Left lung (tissue), 10 donors: Measurements from ENCODE around the gene MSMO1. TPM values are rescaled to one million over a fixed set of nuclear protein-coding genes. Genes with fewer than 3 reads are reported as not detected.
A peak's percentile ranks its signal among the peaks of the same experiment; 100 is the strongest.

ENCODE experiments used
- ATAC-seq: fragments of 200-7000 bp; cut with Tn5 transposase; one replicate; pipeline ENCODE4 v1.9.1; 2020; ENCODE audit warnings: moderate library complexity
- DNase-seq, 4 donors: peaks; one replicate each; pipeline ENCODE4 v3.0.0-alpha.2; 2013 to 2020
- H3K27ac ChIP-seq, 2 donors: fragments of 200-600 bp; sonication (generic) in 1 of 2; one replicate each; pipeline versions ENCODE4 v1.5.0 to v1.8.0; 2020 to 2021
- H3K27me3 ChIP-seq, 2 donors: fragments of 200-600 bp; sonication (generic) in 1 of 2; one replicate each; pipeline versions ENCODE4 v1.5.0 to v1.8.0; 2020 to 2021
- H3K36me3 ChIP-seq, 2 donors: fragments of 200-600 bp; sonication (generic) in 1 of 2; one replicate each; pipeline versions ENCODE4 v1.5.0 to v1.8.0; 2020 to 2021
- H3K4me1 ChIP-seq, 2 donors: fragments of 200-600 bp; one replicate each; pipeline ENCODE4 v1.8.0; 2021
- H3K4me3 ChIP-seq, 2 donors: fragments of 200-600 bp; sonication (generic) in 1 of 2; one replicate each; pipeline versions ENCODE4 v1.5.0 to v1.8.0; 2020 to 2021; ENCODE audit warnings: mild to moderate bottlenecking in 1 of 2
- H3K9me3 ChIP-seq, 2 donors: fragments of 200-600 bp; sonication (generic) in 1 of 2; one replicate each; pipeline versions ENCODE4 v1.5.0 to v1.8.0; 2020 to 2021
- intact Hi-C, 2 donors: fragments of 100-400 bp; cut with DNase I; formaldehyde crosslinking; loops; one replicate each; pipeline versions ENCODE4 v1.11.2 to v1.14.2; 2022
- polyA plus RNA-seq, 6 donors: library from polyadenylated mRNA; unstranded; fragments of 120-200 nt; gene quantifications; one replicate each; pipeline ENCODE4 v1.2.1, GENCODE V29; 2013; ENCODE audit not compliant: insufficient read length in 6 of 6
- total RNA-seq, 2 donors: library from RNA; stranded (reverse); fragmentation: NEBNext Ultra II Directional; extraction: Animal tissue kit (Norgen Biotek cat#: 25700); gene quantifications; one replicate each; pipeline ENCODE4 v1.2.1, GENCODE V29; 2021
- TF ChIP-seq, protein P1 (sequence below), 2 donors: fragments of 200-600 bp; sonication (generic) in 1 of 2; IDR thresholded peaks; one replicate each; pipeline versions ENCODE4 v1.5.0 to v1.8.0; 2021; ENCODE audit warnings: antibody characterized with exemption in 2 of 2
- donor health status: DM: no; HTN: yes; CAD: no.
- donor health status: DM: no; HTN: no; CAD: no.

The MSMO1 gene
- total and polyA plus RNA-seq, 8 donors: 26.0 to 270 (median 34.4) TPM

DNA sequence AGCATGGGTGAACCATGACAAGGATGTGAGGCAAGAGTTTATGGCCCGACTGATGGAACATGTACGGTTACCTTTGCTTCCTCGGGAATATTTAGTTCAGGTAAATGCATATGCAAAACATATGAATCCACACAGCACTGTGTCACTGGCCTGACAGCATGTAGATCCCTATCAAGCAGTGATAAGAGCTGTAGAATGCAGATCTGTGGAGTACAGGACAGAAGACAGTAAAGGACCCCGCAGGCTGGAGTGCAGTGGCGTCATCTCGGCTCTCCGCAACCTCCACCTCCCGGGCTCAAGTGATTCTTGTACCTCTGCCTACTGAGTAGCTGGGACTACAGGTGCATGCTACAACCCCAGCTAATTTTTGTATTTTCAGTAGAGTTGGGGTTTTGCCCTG lies 29.8 kb upstream of the MSMO1 start:
- Histone ChIP-seq H3K36me3 (peaks cover 0 to 28% of the 10 kb centered on the region in 2 donors), H3K4me3 (no peak overlapping the region), H3K27ac (no peak overlapping the region), H3K9me3 (no peaks in the 10 kb centered on the region), H3K4me1 (peaks cover 0 to 60% of the 10 kb centered on the region in 2 donors), H3K27me3 (no peaks in the 10 kb centered on the region)
- ATAC-seq: no peak
- no peak for DNase-seq
- intact Hi-C loops: no loop called here
- TF ChIP-seq, protein P1, sequence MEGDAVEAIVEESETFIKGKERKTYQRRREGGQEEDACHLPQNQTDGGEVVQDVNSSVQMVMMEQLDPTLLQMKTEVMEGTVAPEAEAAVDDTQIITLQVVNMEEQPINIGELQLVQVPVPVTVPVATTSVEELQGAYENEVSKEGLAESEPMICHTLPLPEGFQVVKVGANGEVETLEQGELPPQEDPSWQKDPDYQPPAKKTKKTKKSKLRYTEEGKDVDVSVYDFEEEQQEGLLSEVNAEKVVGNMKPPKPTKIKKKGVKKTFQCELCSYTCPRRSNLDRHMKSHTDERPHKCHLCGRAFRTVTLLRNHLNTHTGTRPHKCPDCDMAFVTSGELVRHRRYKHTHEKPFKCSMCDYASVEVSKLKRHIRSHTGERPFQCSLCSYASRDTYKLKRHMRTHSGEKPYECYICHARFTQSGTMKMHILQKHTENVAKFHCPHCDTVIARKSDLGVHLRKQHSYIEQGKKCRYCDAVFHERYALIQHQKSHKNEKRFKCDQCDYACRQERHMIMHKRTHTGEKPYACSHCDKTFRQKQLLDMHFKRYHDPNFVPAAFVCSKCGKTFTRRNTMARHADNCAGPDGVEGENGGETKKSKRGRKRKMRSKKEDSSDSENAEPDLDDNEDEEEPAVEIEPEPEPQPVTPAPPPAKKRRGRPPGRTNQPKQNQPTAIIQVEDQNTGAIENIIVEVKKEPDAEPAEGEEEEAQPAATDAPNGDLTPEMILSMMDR (IDR thresholded peaks at IDR 0.05): no peak

DNA sequence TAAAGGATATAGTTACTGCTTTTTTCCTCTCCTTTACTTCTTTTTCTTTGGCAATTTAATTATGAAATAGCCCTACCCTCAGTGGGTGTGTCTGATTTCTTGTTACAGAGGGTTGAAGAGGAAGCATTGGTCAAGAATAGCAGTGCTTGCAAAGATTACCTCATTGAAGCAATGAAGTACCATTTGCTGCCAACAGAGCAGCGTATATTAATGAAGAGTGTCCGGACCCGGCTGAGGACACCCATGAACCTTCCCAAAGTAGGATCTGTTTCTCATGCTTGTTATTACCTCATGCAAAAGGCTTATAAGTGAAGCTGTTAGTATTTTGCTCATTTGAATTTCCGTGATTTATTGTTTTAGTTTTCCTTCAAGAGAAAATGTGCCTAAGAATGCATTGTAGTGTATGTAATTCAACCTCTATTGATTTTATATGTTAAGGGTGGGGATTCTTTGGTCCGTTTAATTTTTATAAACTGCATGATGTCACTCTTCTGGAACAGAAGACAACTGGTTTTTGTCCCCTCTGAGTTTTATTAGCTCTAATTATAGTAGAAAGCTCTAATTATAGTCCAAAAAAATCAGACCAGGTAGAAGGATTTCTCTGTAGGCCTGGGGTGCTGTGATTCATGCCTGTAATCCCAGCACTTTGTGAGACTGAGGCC lies 27.9 kb upstream of the MSMO1 start:
- intact Hi-C loops: no loop called here
- peak overlapping the region in 1 of 2 donors; percentile 24 for H3K27ac ChIP-seq
- no peak overlapping the region for H3K4me3 ChIP-seq
- H3K36me3 ChIP-seq: peaks cover 0 to 28% of the 10 kb centered on the region in 2 donors
- ATAC-seq: peak; percentile 77
- no peak for DNase-seq
- TF ChIP-seq, protein P1 (IDR thresholded peaks at IDR 0.05): peak in 1 of 2 donors; percentile 29
- H3K9me3 ChIP-seq: no peaks in the 10 kb centered on the region
- no peaks in the 10 kb centered on the region for H3K27me3 ChIP-seq
- peaks cover 0 to 57% of the 10 kb centered on the region in 2 donors for H3K4me1 ChIP-seq

DNA sequence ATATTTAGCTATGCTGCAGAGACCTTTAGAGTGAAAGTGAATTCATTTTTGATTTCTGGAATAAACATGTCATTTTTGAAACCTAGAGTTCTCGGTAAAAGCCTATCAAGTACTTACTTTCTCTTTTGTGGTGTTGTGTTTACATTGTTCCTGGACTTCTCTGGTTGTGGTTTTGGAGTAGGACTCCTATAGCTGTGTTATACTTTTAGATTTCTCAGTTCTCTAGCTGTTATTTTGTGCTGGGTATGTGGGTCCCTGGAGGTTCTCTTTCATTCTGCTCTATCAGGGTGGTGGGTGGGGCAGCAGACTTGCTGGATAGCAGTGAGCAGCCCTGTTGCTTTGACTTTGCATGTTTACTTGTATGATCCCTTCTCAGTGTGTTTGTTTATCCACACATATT lies 25.6 kb upstream of the MSMO1 start:
- Histone ChIP-seq H3K9me3 (no peaks in the 10 kb centered on the region), H3K4me1 (peaks cover 0 to 46% of the 10 kb centered on the region in 2 donors), H3K27me3 (no peaks in the 10 kb centered on the region), H3K4me3 (no peak overlapping the region), H3K36me3 (peaks cover 0 to 26% of the 10 kb centered on the region in 2 donors), H3K27ac (peak overlapping the region; percentile 28 to 40)
- intact Hi-C loops: no loop called here
- DNase-seq (peak in 1 of 4 donors; percentile 21), ATAC-seq (peak; percentile 84)
- TF ChIP-seq, protein P1 (IDR thresholded peaks at IDR 0.05): no peak

DNA sequence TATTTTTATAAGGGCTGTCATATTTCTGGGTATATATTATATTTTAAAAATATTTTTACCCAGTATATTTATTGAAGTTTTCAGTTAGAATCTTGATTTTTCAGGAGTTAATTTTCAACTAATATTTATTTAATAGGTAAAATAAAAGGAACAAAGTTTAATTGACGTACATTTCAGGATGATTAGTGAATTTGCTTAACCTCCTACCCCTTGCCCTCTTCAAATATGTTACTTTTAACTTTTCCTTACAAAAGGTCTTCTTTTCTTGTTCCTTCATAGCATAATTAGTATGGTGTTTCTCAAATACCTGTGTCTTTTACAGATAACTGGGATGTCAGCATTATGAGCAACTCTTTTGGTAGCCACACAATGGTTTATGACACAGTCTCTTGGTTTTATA lies 24.8 kb upstream of the MSMO1 start:
- H3K9me3 ChIP-seq: no peaks in the 10 kb centered on the region
- H3K27me3 ChIP-seq: no peaks in the 10 kb centered on the region
- DNase-seq: no peak
- no peak for ATAC-seq
- H3K36me3 ChIP-seq: peaks cover 0 to 23% of the 10 kb centered on the region in 2 donors
- no peak overlapping the region for H3K4me3 ChIP-seq
- intact Hi-C loops: no loop called here
- no peak overlapping the region for H3K27ac ChIP-seq
- TF ChIP-seq, protein P1 (IDR thresholded peaks at IDR 0.05): no peak
- peaks cover 0 to 54% of the 10 kb centered on the region in 2 donors for H3K4me1 ChIP-seq

DNA sequence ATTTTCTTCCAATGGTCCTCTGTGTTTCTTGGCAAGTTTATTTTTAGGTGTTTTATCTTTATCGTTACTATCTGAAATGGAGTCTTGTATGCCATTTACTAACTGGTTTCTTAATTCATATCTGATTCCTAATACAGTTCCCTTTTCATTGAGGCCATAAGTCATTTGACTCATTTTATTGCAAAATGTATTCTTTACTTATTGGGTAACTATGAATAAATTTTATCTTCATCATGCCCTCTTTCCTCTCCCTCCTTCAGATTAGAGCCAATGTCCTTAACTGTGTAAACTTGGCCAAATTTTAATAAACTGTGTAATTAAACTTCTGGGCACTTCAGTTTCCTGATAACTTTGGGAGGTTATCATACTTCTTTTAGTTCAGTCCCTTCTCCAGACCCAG lies 19.3 kb upstream of the MSMO1 start:
- peak; percentile 50 for ATAC-seq
- H3K27ac ChIP-seq: peak overlapping the region in 1 of 2 donors; percentile 43
- no peak overlapping the region for H3K4me3 ChIP-seq
- peaks cover 0 to 29% of the 10 kb centered on the region in 2 donors for H3K36me3 ChIP-seq
- H3K27me3 ChIP-seq: no peaks in the 10 kb centered on the region
- TF ChIP-seq, protein P1 (IDR thresholded peaks at IDR 0.05): no peak
- DNase-seq: no peak
- no peaks in the 10 kb centered on the region for H3K9me3 ChIP-seq
- peaks cover 0 to 18% of the 10 kb centered on the region in 2 donors for H3K4me1 ChIP-seq
- intact Hi-C loops: no loop called here
